K562 (cell line): ENCODE measurements around the gene PFKFB2. TPM values are rescaled to one million over a fixed set of nuclear protein-coding genes. Genes with fewer than 3 reads are reported as not detected.
A peak's percentile ranks its signal among the peaks of the same experiment; 100 is the strongest.

Source experiments
- CREB1 ChIP-seq, 2 experiments: sonication (generic) in 1 of 2; formaldehyde crosslinking in 1 of 2; IDR thresholded peaks; 2 replicates each; pipeline versions ENCODE4 v1.6.1 to v1.8.0; 2012 to 2022; ENCODE audit warnings: inconsistent platforms in 1 of 2, mild to moderate bottlenecking in 1 of 2, missing genetic modification reagents in 1 of 2, moderate library complexity in 1 of 2
- JUN ChIP-seq, 2 experiments: sonication (generic) in 1 of 2; formaldehyde crosslinking in 1 of 2; IDR thresholded peaks; 2 replicates each; pipeline versions ENCODE4 v1.6.1 to v1.8.0; 2012 to 2022; ENCODE audit warnings: borderline replicate concordance in 2 of 2, mild to moderate bottlenecking in 2 of 2, improper control_type of control experiment in 1 of 2, low read depth in 1 of 2, low read length in 1 of 2, missing genetic modification reagents in 1 of 2
- LEF1 ChIP-seq: fragments of 450-650 bp; IDR thresholded peaks from 2 replicates; pipeline ENCODE4 v1.6.1; 2016; ENCODE audit warnings: mild to moderate bottlenecking
- MECOM ChIP-seq: fragments of 250-450 bp; sonication (Bioruptor Pico); IDR thresholded peaks from 2 replicates; pipeline ENCODE4 v1.8.0; 2022; ENCODE audit warnings: inconsistent platforms
- NR2F6 ChIP-seq: fragments of 450-650 bp; formaldehyde crosslinking; IDR thresholded peaks from 2 replicates; pipeline ENCODE4 v1.4.0; 2020; ENCODE audit warnings: mild to moderate bottlenecking
- POLR2A ChIP-seq: fragments of 450-650 bp; conservative IDR thresholded peaks from 2 replicates; pipeline ENCODE4 v1.6.1; 2016
- RFX7 ChIP-seq: fragments of 250-450 bp; sonication (Bioruptor Pico); IDR thresholded peaks from 2 replicates; pipeline ENCODE4 v1.5.1; 2021; ENCODE audit warnings: mild to moderate bottlenecking
- SMAD4 ChIP-seq: fragments of 250-450 bp; sonication (Bioruptor Pico); conservative IDR thresholded peaks from 2 replicates; pipeline ENCODE4 v1.8.0; 2021; ENCODE audit warnings: inconsistent platforms, mild to moderate bottlenecking, moderate library complexity
- SRSF7 ChIP-seq: fragments of 200-400 bp; formaldehyde crosslinking; optimal IDR thresholded peaks from 2 replicates; pipeline ENCODE3; 2017; ENCODE audit warnings: mild to moderate bottlenecking, low read depth, low read length
- TOE1 ChIP-seq, 2 experiments: fragments of 450-650 bp in 1 of 2; sonication (generic) in 1 of 2; formaldehyde crosslinking in 1 of 2; IDR thresholded peaks; 2 replicates each; pipeline versions ENCODE4 v1.7.1 to v1.8.0; 2016 to 2022; ENCODE audit warnings: borderline replicate concordance in 2 of 2, mild to moderate bottlenecking in 2 of 2, antibody characterized with exemption in 1 of 2, inconsistent platforms in 1 of 2, low read depth in 1 of 2, missing genetic modification reagents in 1 of 2, moderate library complexity in 1 of 2
- ZNF274 ChIP-seq: IDR thresholded peaks from 2 replicates; pipeline ENCODE4 v1.6.1; 2011; ENCODE audit warnings: low read depth, mild to moderate bottlenecking, low read length, moderate library complexity, borderline replicate concordance
- ZNF717 ChIP-seq: fragments of 250-450 bp; sonication (Bioruptor Pico); IDR thresholded peaks from 2 replicates; pipeline ENCODE4 v1.5.0; 2021
- ZNF76 ChIP-seq: fragments of 250-450 bp; sonication (Bioruptor Pico); IDR thresholded peaks from 2 replicates; pipeline ENCODE4 v1.4.0; 2020; ENCODE audit warnings: mild to moderate bottlenecking, moderate library complexity, borderline replicate concordance
- polyA plus RNA-seq, 8 experiments: library from polyadenylated mRNA; depleted of rRNA in 4 of 8; stranded (reverse) in 5 of 8; unstranded in 3 of 8; fragments of >200 nt; fragmentation: Nextera tagmentation in 2 of 8; fragmentation: Illumina TruSeq in 1 of 8; extraction: Ambion mirVana in 2 of 8; extraction: Trizol in 1 of 8; gene quantifications; 2 replicates each; pipeline versions ENCODE4 v1.2.1 to v1.2.3, GENCODE V29; 2011 to 2014; ENCODE audit warnings: inconsistent platforms in 1 of 8, missing spikeins in 1 of 8
- total RNA-seq, 7 experiments: library from RNA; depleted of rRNA in 6 of 7; stranded (reverse); fragments of >200 nt in 6 of 7; fragmentation: Illumina TruSeq in 2 of 7; extraction: Trizol in 2 of 7; gene quantifications; 2 replicates each; pipeline versions ENCODE4 v1.2.1 to v1.2.3, GENCODE V29; 2011 to 2021; ENCODE audit warnings: low replicate concordance in 1 of 7
- TF ChIP-seq, protein P1 (sequence below): sonication (generic); formaldehyde crosslinking; IDR thresholded peaks from 2 replicates; pipeline ENCODE4 v1.8.0; 2022; ENCODE audit warnings: missing genetic modification reagents, mild to moderate bottlenecking, borderline replicate concordance
- TF ChIP-seq, protein P2 (sequence below): fragments of 200-800 bp; sonication (Bioruptor generic); IDR thresholded peaks from 2 replicates; pipeline ENCODE4 v1.6.1; 2016; ENCODE audit warnings: missing genetic modification characterization, missing compliant biosample characterization
- TF ChIP-seq, protein P3 (sequence below): fragments of 250-450 bp; sonication (Bioruptor Pico); IDR thresholded peaks from 2 replicates; pipeline ENCODE4 v1.4.0; 2020; ENCODE audit warnings: borderline replicate concordance

The PFKFB2 gene
- total and polyA plus RNA-seq, 9 of the 15 experiments (the other 6 are each of a cell fraction or from before 2014, with no cell fraction given): 6.9 to 26.0 (median 16.4) TPM

DNA sequence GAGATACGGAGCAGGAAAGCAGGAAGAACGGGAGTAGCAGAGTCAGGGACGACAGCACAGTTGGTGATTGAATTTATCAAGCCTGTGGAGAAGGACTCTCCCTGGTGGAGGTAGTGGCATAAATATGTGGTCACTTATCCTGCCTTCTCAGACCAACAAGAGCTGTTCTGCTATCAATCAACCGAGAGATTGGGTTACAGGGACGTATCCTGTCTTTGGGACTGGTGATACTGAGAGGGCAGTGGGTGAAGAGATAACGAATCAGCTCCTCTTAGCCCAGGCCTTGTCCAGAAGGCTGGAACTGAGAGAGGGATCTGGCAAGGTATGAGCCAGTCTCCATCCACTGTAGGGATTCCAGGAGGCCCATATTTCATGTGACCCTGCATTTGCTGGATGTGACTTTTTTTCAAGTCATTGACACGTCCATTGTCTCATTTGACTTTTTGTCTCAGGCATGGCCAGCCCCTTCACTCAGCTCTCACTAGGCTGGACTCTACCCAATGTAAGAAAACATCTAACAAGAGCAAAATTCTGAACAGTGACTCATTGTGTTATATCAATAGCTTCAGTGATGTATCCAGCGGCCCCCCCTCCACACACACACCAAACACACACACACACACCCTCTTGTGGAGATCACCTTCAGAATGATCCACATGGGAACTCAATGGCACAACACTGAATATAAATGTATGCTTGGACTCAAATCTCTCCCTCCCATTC is 31.8 kb upstream of the PFKFB2 start (continued):
- TF ChIP-seq ZNF274: peak; percentile 78; the same call in 1 of the 2 replicates
- peak; percentile 85 for TF ChIP-seq LEF1
- TF ChIP-seq, protein P1, sequence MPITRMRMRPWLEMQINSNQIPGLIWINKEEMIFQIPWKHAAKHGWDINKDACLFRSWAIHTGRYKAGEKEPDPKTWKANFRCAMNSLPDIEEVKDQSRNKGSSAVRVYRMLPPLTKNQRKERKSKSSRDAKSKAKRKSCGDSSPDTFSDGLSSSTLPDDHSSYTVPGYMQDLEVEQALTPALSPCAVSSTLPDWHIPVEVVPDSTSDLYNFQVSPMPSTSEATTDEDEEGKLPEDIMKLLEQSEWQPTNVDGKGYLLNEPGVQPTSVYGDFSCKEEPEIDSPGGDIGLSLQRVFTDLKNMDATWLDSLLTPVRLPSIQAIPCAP (CRISPR knock-in tag): no peak
- peak; percentile 91 for TF ChIP-seq SMAD4 (CRISPR knock-in tag)
- TF ChIP-seq, protein P2, sequence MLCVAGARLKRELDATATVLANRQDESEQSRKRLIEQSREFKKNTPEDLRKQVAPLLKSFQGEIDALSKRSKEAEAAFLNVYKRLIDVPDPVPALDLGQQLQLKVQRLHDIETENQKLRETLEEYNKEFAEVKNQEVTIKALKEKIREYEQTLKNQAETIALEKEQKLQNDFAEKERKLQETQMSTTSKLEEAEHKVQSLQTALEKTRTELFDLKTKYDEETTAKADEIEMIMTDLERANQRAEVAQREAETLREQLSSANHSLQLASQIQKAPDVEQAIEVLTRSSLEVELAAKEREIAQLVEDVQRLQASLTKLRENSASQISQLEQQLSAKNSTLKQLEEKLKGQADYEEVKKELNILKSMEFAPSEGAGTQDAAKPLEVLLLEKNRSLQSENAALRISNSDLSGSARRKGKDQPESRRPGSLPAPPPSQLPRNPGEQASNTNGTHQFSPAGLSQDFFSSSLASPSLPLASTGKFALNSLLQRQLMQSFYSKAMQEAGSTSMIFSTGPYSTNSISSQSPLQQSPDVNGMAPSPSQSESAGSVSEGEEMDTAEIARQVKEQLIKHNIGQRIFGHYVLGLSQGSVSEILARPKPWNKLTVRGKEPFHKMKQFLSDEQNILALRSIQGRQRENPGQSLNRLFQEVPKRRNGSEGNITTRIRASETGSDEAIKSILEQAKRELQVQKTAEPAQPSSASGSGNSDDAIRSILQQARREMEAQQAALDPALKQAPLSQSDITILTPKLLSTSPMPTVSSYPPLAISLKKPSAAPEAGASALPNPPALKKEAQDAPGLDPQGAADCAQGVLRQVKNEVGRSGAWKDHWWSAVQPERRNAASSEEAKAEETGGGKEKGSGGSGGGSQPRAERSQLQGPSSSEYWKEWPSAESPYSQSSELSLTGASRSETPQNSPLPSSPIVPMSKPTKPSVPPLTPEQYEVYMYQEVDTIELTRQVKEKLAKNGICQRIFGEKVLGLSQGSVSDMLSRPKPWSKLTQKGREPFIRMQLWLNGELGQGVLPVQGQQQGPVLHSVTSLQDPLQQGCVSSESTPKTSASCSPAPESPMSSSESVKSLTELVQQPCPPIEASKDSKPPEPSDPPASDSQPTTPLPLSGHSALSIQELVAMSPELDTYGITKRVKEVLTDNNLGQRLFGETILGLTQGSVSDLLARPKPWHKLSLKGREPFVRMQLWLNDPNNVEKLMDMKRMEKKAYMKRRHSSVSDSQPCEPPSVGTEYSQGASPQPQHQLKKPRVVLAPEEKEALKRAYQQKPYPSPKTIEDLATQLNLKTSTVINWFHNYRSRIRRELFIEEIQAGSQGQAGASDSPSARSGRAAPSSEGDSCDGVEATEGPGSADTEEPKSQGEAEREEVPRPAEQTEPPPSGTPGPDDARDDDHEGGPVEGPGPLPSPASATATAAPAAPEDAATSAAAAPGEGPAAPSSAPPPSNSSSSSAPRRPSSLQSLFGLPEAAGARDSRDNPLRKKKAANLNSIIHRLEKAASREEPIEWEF (CRISPR knock-in tag): peak; percentile 90
- peak; percentile 86 for TF ChIP-seq ZNF76 (CRISPR knock-in tag)
- peak; percentile 52 for TF ChIP-seq TOE1 (IDR thresholded peaks at IDR 0.05; ENCODE audit: borderline replicate concordance)
- no peak for TF ChIP-seq TOE1 (CRISPR knock-in tag; IDR thresholded peaks at IDR 0.05; ENCODE audit: borderline replicate concordance, low read depth)
- no peak for TF ChIP-seq ZNF717 (CRISPR knock-in tag)
- no peak for TF ChIP-seq NR2F6 (CRISPR knock-in tag)
- TF ChIP-seq MECOM: peak; percentile 93
- no peak for TF ChIP-seq SRSF7
- peak; percentile 73; the same call in 1 of the 2 replicates for TF ChIP-seq CREB1 (IDR thresholded peaks at IDR 0.05)
- TF ChIP-seq CREB1 (CRISPR knock-in tag; IDR thresholded peaks at IDR 0.05): peak; percentile 15; the same call in 1 of the 2 replicates
- no peak for TF ChIP-seq RFX7 (CRISPR knock-in tag)
- TF ChIP-seq POLR2A: no peak
- TF ChIP-seq JUN (IDR thresholded peaks at IDR 0.05; ENCODE audit: borderline replicate concordance, low read depth, low read length): peak; percentile 25; the same call in 1 of the 2 replicates
- no peak for TF ChIP-seq JUN (CRISPR knock-in tag; IDR thresholded peaks at IDR 0.05; ENCODE audit: borderline replicate concordance)
- TF ChIP-seq, protein P3, sequence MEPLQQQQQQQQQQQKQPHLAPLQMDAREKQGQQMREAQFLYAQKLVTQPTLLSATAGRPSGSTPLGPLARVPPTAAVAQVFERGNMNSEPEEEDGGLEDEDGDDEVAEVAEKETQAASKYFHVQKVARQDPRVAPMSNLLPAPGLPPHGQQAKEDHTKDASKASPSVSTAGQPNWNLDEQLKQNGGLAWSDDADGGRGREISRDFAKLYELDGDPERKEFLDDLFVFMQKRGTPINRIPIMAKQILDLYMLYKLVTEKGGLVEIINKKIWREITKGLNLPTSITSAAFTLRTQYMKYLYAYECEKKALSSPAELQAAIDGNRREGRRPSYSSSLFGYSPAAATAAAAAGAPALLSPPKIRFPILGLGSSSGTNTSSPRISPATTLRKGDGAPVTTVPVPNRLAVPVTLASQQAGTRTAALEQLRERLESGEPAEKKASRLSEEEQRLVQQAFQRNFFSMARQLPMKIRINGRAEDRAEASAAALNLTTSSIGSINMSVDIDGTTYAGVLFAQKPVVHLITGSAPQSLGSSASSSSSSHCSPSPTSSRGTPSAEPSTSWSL: no peak
